ENCODE measurements around the gene LYVE1.

GRCh38 chr11:10558288-10558687 lies 10.2 kb downstream of the LYVE1 start:
- TF ChIP-seq CTCF (conservative IDR thresholded peaks at IDR 0.05): no peak
- TF ChIP-seq ZFX (IDR thresholded peaks at IDR 0.05): no peak

Measured in C4-2B (cell line).